Activated CD4-positive, alpha-beta T cell treated with anti-CD3 and anti-CD28 coated beads, Interleukin-10, Interleukin-2, amounts not matched to agents 100 ng/mL and 50 ng/mL, durations not matched to agents 16 hours and 8 hours (primary cell): ENCODE data around the gene R3HCC1L.
A peak's percentile ranks its signal among the peaks of the same experiment; 100 is the strongest.
"Not testable (repeated sequence)": the region's sequence is repeated elsewhere in the genome, so short reads cannot be mapped to it uniquely, and the experiment has no call there.

Experiments used
- DNase-seq: peaks from one replicate; pipeline ENCODE4 v3.0.0-alpha.2; 2020

Gene R3HCC1L

GRCh38 chr10:98182351-98182915 is 48.0 kb downstream of the R3HCC1L start:
- DNase-seq, result not testable (repeated sequence)

GRCh38 chr10:98186681-98187080 is 52.2 kb downstream of the R3HCC1L start:
- no peak for DNase-seq

- DNase-seq, result not testable (repeated sequence)
These were observed 56.3 kb downstream of the R3HCC1L start for GRCh38 chr10:98190773-98191172.

- no peak for DNase-seq
These were observed 58.6 kb downstream of the R3HCC1L start for GRCh38 chr10:98193037-98193436.

- DNase-seq, result no peak
These were observed 60.2 kb downstream of the R3HCC1L start for GRCh38 chr10:98194633-98195032.

GRCh38 chr10:98195120-98195519 is 60.7 kb downstream of the R3HCC1L start:
- DNase-seq, result no peak

GRCh38 chr10:98196985-98197384 is 62.5 kb downstream of the R3HCC1L start:
- no peak for DNase-seq

GRCh38 chr10:98201760-98202159 is 67.3 kb downstream of the R3HCC1L start:
- no peak for DNase-seq

GRCh38 chr10:98202378-98202777 is 67.9 kb downstream of the R3HCC1L start:
- no peak for DNase-seq

- DNase-seq, result no peak
These were observed 70.9 kb downstream of the R3HCC1L start for GRCh38 chr10:98205351-98205750.

- DNase-seq, result peak; percentile 15
These were observed 74.5 kb downstream of the R3HCC1L start for GRCh38 chr10:98208925-98209324.

- peak; percentile 12 for DNase-seq
These were observed 75.0 kb downstream of the R3HCC1L start for GRCh38 chr10:98209441-98209840.

- DNase-seq, result no peak
These were observed 77.7 kb downstream of the R3HCC1L start for GRCh38 chr10:98212196-98212595.

GRCh38 chr10:98213740-98214139 is 79.3 kb downstream of the R3HCC1L start:
- no peak for DNase-seq

- no peak for DNase-seq
These were observed 80.9 kb downstream of the R3HCC1L start for GRCh38 chr10:98215373-98215772.

- DNase-seq, result no peak
These were observed 83.3 kb downstream of the R3HCC1L start for GRCh38 chr10:98217801-98218200.

- DNase-seq, result no peak
These were observed 89.4 kb downstream of the R3HCC1L start for GRCh38 chr10:98223874-98224273.

- DNase-seq, result no peak
These were observed 90.1 kb downstream of the R3HCC1L start for GRCh38 chr10:98224509-98224908.

- DNase-seq, result no peak
These were observed 90.5 kb downstream of the R3HCC1L start for GRCh38 chr10:98224996-98225395.

GRCh38 chr10:98226508-98227144 is 92.2 kb downstream of the R3HCC1L start:
- DNase-seq, result no peak

GRCh38 chr10:98227713-98228112 is 93.3 kb downstream of the R3HCC1L start:
- not testable (repeated sequence) for DNase-seq

- DNase-seq, result peak; percentile 10
These were observed 93.8 kb downstream of the R3HCC1L start for GRCh38 chr10:98228266-98228665.

- DNase-seq, result no peak
These were observed 97.0 kb downstream of the R3HCC1L start for GRCh38 chr10:98231417-98231816.

- no peak for DNase-seq
These were observed 101.4 kb downstream of the R3HCC1L start for GRCh38 chr10:98235846-98236245.

GRCh38 chr10:98236862-98237261 is 102.4 kb downstream of the R3HCC1L start:
- no peak for DNase-seq
